Mucosa of stomach (tissue), 1 donor: ENCODE data around the gene KCTD16.

Source experiments
- H3K27me3 ChIP-seq: one replicate; pipeline ENCODE4 v1.7.0; 2013; ENCODE audit warnings: mild to moderate bottlenecking, low read length; ENCODE audit not compliant: control insufficient read depth, insufficient read depth
- H3K36me3 ChIP-seq: one replicate; pipeline ENCODE4 v1.7.0; 2013; ENCODE audit warnings: low read length; ENCODE audit not compliant: control insufficient read depth, insufficient read depth
- H3K4me1 ChIP-seq: one replicate; pipeline ENCODE4 v1.7.0; 2013; ENCODE audit warnings: mild to moderate bottlenecking, low read length; ENCODE audit not compliant: control insufficient read depth, insufficient read depth
- H3K4me3 ChIP-seq: one replicate; pipeline ENCODE4 v1.7.0; 2013; ENCODE audit warnings: low read length
- H3K9ac ChIP-seq: one replicate; pipeline ENCODE4 v1.7.0; 2013; ENCODE audit warnings: mild to moderate bottlenecking, low read length, moderate library complexity
- H3K9me3 ChIP-seq: one replicate; pipeline ENCODE4 v1.7.0; 2013; ENCODE audit warnings: mild to moderate bottlenecking, low read length, moderate library complexity; ENCODE audit not compliant: control insufficient read depth
- donor health status: Pancreatic carcinoma.

The KCTD16 gene

GRCh38 chr5:144198386-144198785 is 27.7 kb downstream of the KCTD16 start:
- no peak overlapping the region for H3K9ac ChIP-seq
- peaks cover 13% of the 10 kb centered on the region for H3K4me1 ChIP-seq
- no peak overlapping the region for H3K4me3 ChIP-seq
- no peaks in the 10 kb centered on the region for H3K9me3 ChIP-seq
- H3K36me3 ChIP-seq, result no peaks in the 10 kb centered on the region
- H3K27me3 ChIP-seq, result no peaks in the 10 kb centered on the region

- Histone ChIP-seq H3K4me3 (no peak overlapping the region), H3K9me3 (no peaks in the 10 kb centered on the region), H3K27me3 (peaks cover 27% of the 10 kb centered on the region), H3K36me3 (no peaks in the 10 kb centered on the region), H3K4me1 (peaks cover 6% of the 10 kb centered on the region), H3K9ac (no peak overlapping the region)
Observed at GRCh38 chr5:144201588-144201987, 30.9 kb downstream of the KCTD16 start.

GRCh38 chr5:144202072-144202471 is 31.4 kb downstream of the KCTD16 start:
- peaks cover 32% of the 10 kb centered on the region for H3K27me3 ChIP-seq
- H3K36me3 ChIP-seq, result no peaks in the 10 kb centered on the region
- H3K4me1 ChIP-seq, result peaks cover 6% of the 10 kb centered on the region
- no peaks in the 10 kb centered on the region for H3K9me3 ChIP-seq
- H3K4me3 ChIP-seq, result no peak overlapping the region
- no peak overlapping the region for H3K9ac ChIP-seq

- H3K9me3 ChIP-seq, result no peaks in the 10 kb centered on the region
- no peaks in the 10 kb centered on the region for H3K36me3 ChIP-seq
- H3K27me3 ChIP-seq, result peaks cover 35% of the 10 kb centered on the region
- no peak overlapping the region for H3K9ac ChIP-seq
- no peak overlapping the region for H3K4me3 ChIP-seq
- peaks cover 6% of the 10 kb centered on the region for H3K4me1 ChIP-seq
Observed at GRCh38 chr5:144202726-144203125, 32.1 kb downstream of the KCTD16 start.

GRCh38 chr5:144203750-144204596 is 33.3 kb downstream of the KCTD16 start:
- H3K9me3 ChIP-seq, result no peaks in the 10 kb centered on the region
- H3K4me3 ChIP-seq, result no peak overlapping the region
- no peak overlapping the region for H3K9ac ChIP-seq
- peaks cover 35% of the 10 kb centered on the region for H3K27me3 ChIP-seq
- H3K4me1 ChIP-seq, result no peaks in the 10 kb centered on the region
- H3K36me3 ChIP-seq, result no peaks in the 10 kb centered on the region

- Histone ChIP-seq H3K36me3 (no peaks in the 10 kb centered on the region), H3K27me3 (peaks cover 35% of the 10 kb centered on the region), H3K9me3 (no peaks in the 10 kb centered on the region), H3K4me3 (no peak overlapping the region), H3K9ac (no peak overlapping the region), H3K4me1 (no peaks in the 10 kb centered on the region)
Observed at GRCh38 chr5:144205141-144205551, 34.5 kb downstream of the KCTD16 start.

GRCh38 chr5:144206141-144206540 is 35.5 kb downstream of the KCTD16 start:
- H3K4me3 ChIP-seq, result no peak overlapping the region
- H3K27me3 ChIP-seq, result peaks cover 35% of the 10 kb centered on the region
- H3K36me3 ChIP-seq, result no peaks in the 10 kb centered on the region
- H3K4me1 ChIP-seq, result no peaks in the 10 kb centered on the region
- no peaks in the 10 kb centered on the region for H3K9me3 ChIP-seq
- no peak overlapping the region for H3K9ac ChIP-seq

- Histone ChIP-seq H3K4me3 (no peak overlapping the region), H3K9ac (no peak overlapping the region), H3K36me3 (no peaks in the 10 kb centered on the region), H3K9me3 (no peaks in the 10 kb centered on the region), H3K4me1 (no peaks in the 10 kb centered on the region), H3K27me3 (peaks cover 35% of the 10 kb centered on the region)
Observed at GRCh38 chr5:144207875-144208444, 37.3 kb downstream of the KCTD16 start.

- no peak overlapping the region for H3K4me3 ChIP-seq
- no peaks in the 10 kb centered on the region for H3K36me3 ChIP-seq
- peaks cover 29% of the 10 kb centered on the region for H3K27me3 ChIP-seq
- H3K9ac ChIP-seq, result no peak overlapping the region
- H3K4me1 ChIP-seq, result no peaks in the 10 kb centered on the region
- H3K9me3 ChIP-seq, result no peaks in the 10 kb centered on the region
Observed at GRCh38 chr5:144209361-144209760, 38.7 kb downstream of the KCTD16 start.

- H3K9me3 ChIP-seq, result no peaks in the 10 kb centered on the region
- H3K4me1 ChIP-seq, result no peaks in the 10 kb centered on the region
- H3K9ac ChIP-seq, result no peak overlapping the region
- H3K36me3 ChIP-seq, result no peaks in the 10 kb centered on the region
- H3K27me3 ChIP-seq, result peaks cover 17% of the 10 kb centered on the region
- H3K4me3 ChIP-seq, result no peak overlapping the region
Observed at GRCh38 chr5:144210655-144211054, 40.0 kb downstream of the KCTD16 start.

GRCh38 chr5:144219869-144220268 is 49.2 kb downstream of the KCTD16 start:
- H3K36me3 ChIP-seq, result no peaks in the 10 kb centered on the region
- no peak overlapping the region for H3K9ac ChIP-seq
- H3K4me1 ChIP-seq, result no peaks in the 10 kb centered on the region

GRCh38 chr5:144227363-144227999 is 56.8 kb downstream of the KCTD16 start:
- Histone ChIP-seq H3K9me3 (no peaks in the 10 kb centered on the region), H3K36me3 (no peaks in the 10 kb centered on the region), H3K4me1 (no peaks in the 10 kb centered on the region), H3K4me3 (no peak overlapping the region), H3K9ac (no peak overlapping the region), H3K27me3 (no peaks in the 10 kb centered on the region)

More at GRCh38 chr5:144219869-144220268, 49.2 kb downstream of the KCTD16 start:
- no peaks in the 10 kb centered on the region for H3K27me3 ChIP-seq
- no peak overlapping the region for H3K4me3 ChIP-seq
- H3K9me3 ChIP-seq, result no peaks in the 10 kb centered on the region
